HUDEP-2 (cell line): ENCODE data around the gene SCAMP4.

Experiments
- DNase-seq, 76 experiments: peaks; one replicate each; lab custom pipeline; 2025; ENCODE audit not compliant: unreplicated experiment in 76 of 76; lab: John Stamatoyannopoulos, UW

The SCAMP4 gene

DNA sequence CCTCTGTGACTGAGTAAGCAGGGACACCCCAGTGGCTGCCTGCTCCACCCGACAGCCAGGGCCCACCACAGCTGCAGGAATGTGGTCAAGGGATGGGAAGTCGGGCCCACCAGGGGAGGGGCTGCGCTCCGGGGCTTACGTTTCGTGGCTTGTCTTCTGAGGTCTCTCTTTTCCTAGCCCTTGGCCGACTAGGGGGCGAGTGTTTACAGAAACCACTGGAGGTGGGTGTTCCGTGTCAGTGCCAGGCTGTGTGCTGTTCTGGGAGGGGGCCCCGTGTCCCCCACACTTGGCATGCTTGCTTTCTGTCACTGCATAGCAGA, 4.5 kb downstream of the SCAMP4 start:
- no peak for DNase-seq

- DNase-seq: no peak
These were observed 5.0 kb downstream of the SCAMP4 start for GRCh38 chr19:1910177-1910576.

GRCh38 chr19:1911098-1911497, 5.9 kb downstream of the SCAMP4 start:
- no peak for DNase-seq

DNA sequence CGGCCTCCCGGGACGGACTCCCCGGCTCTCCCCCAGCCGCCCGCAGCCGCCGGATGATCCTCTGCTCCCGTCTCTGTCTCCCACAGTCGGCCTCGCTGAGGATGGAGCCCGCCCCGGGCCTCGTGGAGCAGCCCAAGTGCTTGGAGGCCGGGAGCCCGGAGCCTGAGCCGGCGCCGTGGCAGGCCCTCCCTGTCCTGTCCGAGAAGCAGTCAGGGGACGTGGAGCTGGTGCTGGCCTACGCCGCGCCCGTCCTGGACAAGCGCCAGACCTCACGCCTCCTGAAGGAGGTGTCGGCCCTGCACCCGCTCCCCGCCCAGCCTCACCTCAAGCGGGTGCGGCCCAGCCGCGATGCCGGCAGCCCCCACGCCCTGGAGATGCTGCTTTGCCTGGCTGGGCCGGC, 6.8 kb downstream of the SCAMP4 start:
- peak in 26 of 76 experiments; percentile 6 to 45 (median 28) for DNase-seq

GRCh38 chr19:1912760-1913505, 7.7 kb downstream of the SCAMP4 start:
- DNase-seq: no peak

DNA sequence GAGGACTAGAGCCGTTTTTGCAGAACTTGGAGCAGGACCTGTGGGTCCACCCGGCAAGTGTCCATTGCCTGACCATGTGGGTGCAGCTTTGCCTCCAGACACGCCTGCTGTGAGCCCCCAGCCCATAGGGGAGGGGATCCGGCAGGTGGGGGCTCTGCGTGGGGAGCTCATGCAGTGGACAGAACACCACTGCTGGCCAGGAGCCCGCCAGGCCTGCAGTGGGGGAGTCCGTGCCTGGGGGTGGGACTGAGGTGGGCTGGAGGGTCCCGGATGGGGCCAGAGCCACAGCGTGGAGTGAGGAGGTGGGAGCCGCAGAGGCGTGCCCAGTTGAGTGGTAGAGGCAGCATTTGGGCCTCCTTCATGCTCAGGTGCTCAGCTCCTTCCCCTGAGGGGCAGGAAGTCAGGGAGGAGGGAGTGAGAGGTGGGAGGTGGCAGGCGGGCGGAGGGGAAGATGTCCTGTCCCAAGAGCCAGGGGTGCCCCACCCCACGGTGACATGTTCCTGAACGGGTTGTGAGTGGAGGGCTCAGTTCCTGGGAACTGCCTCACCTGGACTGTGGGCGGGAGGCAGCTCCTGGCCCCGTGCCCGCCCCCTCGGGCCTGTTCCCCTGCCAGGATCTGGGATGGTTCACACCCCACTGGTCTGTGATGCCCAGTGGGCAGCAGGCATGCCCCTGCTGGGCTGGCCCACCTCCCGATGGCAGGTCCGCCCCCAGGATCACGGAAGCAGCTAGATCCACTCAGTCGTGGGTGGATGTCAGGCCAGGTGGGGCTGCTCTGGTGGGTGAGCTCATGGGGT, 8.8 kb downstream of the SCAMP4 start:
- DNase-seq: no peak

- no peak for DNase-seq
These were observed 9.7 kb downstream of the SCAMP4 start for GRCh38 chr19:1914826-1915341.

DNA sequence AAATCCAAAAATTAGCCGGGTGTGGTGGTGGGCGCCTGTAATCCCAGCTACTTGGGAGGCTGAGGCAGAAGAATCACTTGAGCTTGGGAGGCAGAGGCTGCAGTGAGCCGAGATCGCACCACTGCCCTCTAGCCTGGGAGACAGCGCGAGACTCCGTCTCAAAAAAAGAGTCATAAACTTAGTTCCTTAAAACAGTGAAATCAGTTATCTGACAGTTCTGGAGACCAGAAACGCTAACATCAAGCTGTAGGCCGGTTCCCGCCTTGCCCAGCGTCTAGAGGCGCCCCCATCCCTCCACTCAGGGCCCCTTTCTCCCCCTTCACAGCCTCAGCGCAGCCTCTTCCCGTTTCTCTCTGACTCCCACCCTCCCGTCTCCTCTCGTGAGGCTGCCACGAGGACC, 11.9 kb downstream of the SCAMP4 start:
- no peak for DNase-seq

GRCh38 chr19:1917926-1918325, 12.7 kb downstream of the SCAMP4 start:
- DNase-seq: no peak

- no peak for DNase-seq
These were observed 13.8 kb downstream of the SCAMP4 start for GRCh38 chr19:1918975-1919374.

DNA sequence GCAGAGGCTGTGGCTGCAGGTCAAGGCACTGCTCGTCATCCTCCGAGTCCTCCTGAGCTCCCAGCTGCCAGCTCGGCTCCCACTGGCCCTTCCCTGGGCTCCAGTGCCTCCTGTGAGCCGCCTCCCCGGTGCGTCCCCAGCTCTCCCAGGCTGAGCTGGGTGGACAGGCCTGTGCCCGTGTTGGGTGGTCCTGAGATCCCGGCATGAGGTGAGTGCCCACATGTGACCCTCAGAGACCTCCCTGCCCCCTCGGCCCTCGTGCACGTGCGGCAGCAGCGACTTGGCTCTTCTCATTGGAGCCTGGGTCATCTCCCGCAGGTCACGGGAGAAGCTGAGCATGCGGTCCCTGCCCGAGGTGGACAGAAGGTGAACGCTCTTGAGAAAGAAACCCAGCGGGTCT, 15.4 kb downstream of the SCAMP4 start:
- DNase-seq: no peak

- DNase-seq: no peak
These were observed 16.1 kb downstream of the SCAMP4 start for GRCh38 chr19:1921326-1921725.

GRCh38 chr19:1921825-1922224, 16.6 kb downstream of the SCAMP4 start:
- DNase-seq: no peak

DNA sequence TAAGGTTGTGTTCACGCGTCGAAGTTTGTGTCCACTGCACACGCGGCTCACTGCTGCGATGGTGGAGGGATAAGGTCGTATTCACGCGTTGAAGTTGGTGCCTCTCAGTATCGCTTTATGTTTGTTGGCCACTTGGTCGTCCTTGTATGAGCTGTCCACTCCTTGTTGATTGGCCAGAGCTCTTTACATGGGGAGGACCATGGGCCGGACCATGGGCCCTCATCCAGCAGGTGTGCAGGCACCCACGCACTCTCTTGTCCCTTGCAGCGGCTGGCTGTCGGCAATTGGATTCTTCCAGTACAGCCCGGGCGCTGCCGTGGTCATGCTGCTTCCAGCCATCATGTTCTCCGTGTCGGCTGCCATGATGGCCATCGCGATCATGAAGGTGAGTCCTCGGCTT, 17.6 kb downstream of the SCAMP4 start:
- DNase-seq: no peak

DNA sequence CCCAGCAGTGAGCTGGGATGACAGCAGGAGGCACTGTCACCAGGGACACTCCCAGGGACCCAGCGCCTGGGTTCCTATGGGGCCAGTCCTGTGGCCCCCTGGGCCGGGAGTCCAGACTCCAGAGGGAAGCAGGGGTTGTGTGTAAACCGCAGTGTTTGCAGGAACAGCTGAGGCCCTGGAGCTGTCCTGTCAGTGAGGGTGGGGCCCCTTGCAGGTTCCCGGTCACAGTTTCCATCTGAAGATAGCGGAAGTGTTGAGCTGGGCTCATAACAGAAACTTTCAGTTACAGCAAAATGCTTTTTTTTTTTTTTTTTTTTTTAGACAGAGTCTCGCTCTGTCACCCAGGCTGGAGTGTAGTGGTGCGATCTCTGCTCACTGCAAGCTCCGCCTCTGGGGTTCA, 18.1 kb downstream of the SCAMP4 start:
- no peak for DNase-seq

DNA sequence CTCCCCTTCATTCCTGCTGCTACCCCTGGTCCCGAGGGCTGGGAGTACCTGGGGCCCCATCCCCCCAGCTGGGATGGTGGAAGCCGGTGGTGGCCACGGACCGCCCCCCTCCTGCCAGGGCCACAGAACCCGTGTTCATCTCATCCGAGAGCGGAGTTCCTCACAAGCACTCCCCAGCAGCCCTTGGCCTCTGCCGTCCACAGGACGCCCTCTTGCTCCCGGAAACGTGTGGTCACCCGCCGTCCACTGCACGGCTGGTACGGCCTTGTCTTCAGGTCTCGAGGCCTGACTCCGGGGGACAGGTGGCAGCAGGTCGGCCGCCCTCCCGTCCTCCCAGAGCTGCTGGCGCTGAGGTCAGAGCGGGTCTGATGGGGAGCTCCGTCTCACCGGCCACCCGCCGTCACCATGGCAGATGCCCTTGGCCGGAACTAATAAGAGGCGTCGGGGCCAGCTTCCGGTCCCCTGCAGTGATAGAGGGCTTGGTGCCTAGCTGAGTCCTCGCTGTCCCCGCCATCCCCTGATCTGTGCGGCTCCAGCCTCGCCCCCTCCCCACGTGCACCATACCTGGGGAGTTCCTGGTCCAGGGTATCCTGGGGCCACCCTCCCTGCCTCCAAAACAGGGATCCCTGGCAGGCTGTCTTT, 19.2 kb downstream of the SCAMP4 start:
- DNase-seq: no peak

GRCh38 chr19:1925544-1925943, 20.3 kb downstream of the SCAMP4 start:
- DNase-seq: no peak

DNA sequence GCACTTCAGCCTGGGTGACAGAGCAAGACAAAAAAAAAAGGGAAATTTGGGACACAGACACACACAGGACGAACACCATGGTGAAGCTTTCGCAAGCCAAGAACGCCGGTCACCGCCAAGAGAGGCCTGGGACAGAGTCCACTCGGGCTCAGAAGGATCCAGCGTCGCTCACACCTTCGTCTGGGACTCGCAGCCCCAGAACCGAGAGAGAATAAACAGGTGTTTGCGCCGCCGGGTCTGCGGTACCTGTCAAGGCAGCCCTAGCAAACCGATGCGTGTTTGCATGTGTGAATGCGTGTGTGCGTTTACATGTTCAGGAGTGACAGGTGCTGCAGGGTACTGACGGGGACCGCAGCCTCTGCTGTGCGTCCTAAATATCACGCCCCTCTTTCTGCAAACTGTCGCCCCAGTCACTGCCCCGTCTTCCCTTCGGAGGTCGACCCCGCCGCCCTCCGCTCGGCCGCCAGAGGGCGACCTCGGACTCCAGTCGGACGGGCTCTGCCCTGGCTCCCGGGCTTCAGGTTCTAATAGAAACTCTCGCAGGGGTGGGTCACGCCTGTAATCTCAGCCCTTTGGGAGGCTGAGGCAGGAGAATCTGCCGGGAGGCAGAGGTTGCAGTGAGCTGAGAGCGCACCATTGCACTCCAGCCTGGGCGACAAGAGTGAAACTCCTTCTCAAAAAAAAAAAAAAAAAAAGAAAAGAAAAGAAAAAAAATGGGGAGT, 24.0 kb downstream of the SCAMP4 start:
- DNase-seq: peak in 65 of 76 experiments; percentile 26 to 87 (median 69)

GRCh38 chr19:1931445-1931844, 26.2 kb downstream of the SCAMP4 start:
- DNase-seq: no peak

DNA sequence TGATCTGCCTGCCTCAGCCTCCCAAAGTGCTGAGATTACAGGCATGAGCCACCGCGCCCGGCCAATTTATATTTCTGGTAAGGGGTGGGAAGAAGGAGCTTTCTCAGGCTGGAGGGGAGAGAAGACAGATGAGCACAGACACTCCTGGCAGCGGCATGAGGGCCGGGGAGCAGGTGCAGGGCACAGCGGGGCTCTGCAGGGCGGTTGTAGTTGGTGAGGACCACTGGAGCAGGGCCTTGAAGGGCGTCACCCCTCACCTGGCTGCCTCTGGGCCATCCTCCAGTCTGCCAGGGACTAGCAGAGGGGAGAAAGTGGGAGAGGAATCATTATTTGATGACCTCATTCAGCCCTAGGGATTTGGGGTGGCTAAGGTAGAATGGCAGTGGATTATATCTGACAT, 27.2 kb downstream of the SCAMP4 start:
- DNase-seq: no peak

DNA sequence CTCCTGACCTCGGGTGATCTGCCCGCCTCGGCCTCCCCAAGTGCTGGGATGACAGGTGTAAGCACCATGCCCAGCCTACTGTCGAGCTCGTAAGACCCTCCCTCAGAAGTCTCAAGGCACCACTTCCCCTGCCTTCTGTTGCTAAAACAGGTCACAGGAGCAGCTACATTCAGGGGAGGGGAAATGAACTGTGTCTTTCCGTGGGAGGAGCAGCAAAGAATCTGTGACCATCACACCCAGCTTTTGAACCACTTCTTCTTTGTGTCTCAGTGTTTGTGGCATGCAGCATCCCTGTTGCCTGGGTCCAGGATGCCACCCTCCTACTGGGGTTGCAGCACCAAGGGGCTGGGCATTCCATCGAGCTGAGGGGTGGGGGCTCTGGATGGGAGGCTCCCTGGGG, 28.0 kb downstream of the SCAMP4 start:
- no peak for DNase-seq
